GM23338 (cell line): ENCODE measurements around the gene TESK2. TPM values are rescaled to one million over a fixed set of nuclear protein-coding genes. Genes with fewer than 3 reads are reported as not detected.
A peak's percentile ranks its signal among the peaks of the same experiment; 100 is the strongest.

Source experiments
- ATAC-seq: fragments of 200-7000 bp; cut with Tn5 transposase; 3 replicates; pipeline ENCODE4 v1.9.1; 2020
- DNase-seq: peaks from one replicate; pipeline ENCODE4 v3.0.0-alpha.2; 2015; ENCODE audit warnings: low spot score
- H2AFZ ChIP-seq: fragments of 200-600 bp; sonication (generic); 2 replicates; pipeline ENCODE4 v1.8.0; 2016; ENCODE audit warnings: antibody characterized with exemption, mild to moderate bottlenecking, moderate library complexity
- H3F3A ChIP-seq: fragments of 200-600 bp; sonication (generic); replicated peaks from 2 replicates; pipeline ENCODE4 v1.8.0; 2017; ENCODE audit warnings: antibody characterized with exemption, mixed run types, low read depth
- H3K27ac ChIP-seq: fragments of 200-600 bp; sonication (generic); 2 replicates; pipeline ENCODE4 v1.6.1; 2016; ENCODE audit warnings: low read depth
- H3K27me3 ChIP-seq: fragments of 200-600 bp; sonication (generic); 2 replicates; pipeline ENCODE4 v1.8.0; 2016; ENCODE audit warnings: mild to moderate bottlenecking, mixed run types, moderate library complexity; ENCODE audit not compliant: insufficient read depth
- H3K36me3 ChIP-seq: fragments of 200-600 bp; sonication (generic); 2 replicates; pipeline ENCODE4 v1.8.0; 2016; ENCODE audit warnings: mild to moderate bottlenecking; ENCODE audit not compliant: insufficient read depth
- H3K4me1 ChIP-seq: fragments of 200-600 bp; sonication (generic); 2 replicates; pipeline ENCODE4 v1.8.0; 2016; ENCODE audit warnings: mild to moderate bottlenecking, moderate library complexity; ENCODE audit not compliant: insufficient read depth
- H3K4me2 ChIP-seq: fragments of 200-600 bp; sonication (generic); 2 replicates; pipeline ENCODE4 v1.7.1; 2017; ENCODE audit warnings: mixed run types
- H3K4me3 ChIP-seq: fragments of 200-600 bp; sonication (generic); 2 replicates; pipeline ENCODE4 v1.6.1; 2016; ENCODE audit warnings: mixed run types
- H3K79me2 ChIP-seq: fragments of 200-600 bp; sonication (generic); replicated peaks from 2 replicates; pipeline ENCODE4 v1.8.0; 2017; ENCODE audit warnings: mild to moderate bottlenecking; ENCODE audit not compliant: insufficient read depth
- H3K9me2 ChIP-seq: fragments of 200-600 bp; sonication (generic); 2 replicates; pipeline ENCODE4 v1.8.0; 2017; ENCODE audit not compliant: insufficient read depth
- H4K20me1 ChIP-seq: fragments of 200-600 bp; sonication (generic); replicated peaks from 2 replicates; pipeline ENCODE4 v1.8.0; 2017; ENCODE audit warnings: mild to moderate bottlenecking; ENCODE audit not compliant: insufficient read depth
- H3K27ac Mint-ChIP-seq: 2 replicates; pipeline ENCODE4 v1.8.0; 2020; ENCODE audit warnings: inconsistent platforms, mild to moderate bottlenecking, moderate library complexity, mixed read lengths
- H3K27me3 Mint-ChIP-seq: 3 replicates; pipeline ENCODE4 v1.8.0; 2022; ENCODE audit warnings: low read depth, mild to moderate bottlenecking, moderate library complexity, mixed read lengths, inconsistent platforms; ENCODE audit not compliant: insufficient read depth, poor library complexity
- H3K36me3 Mint-ChIP-seq: 3 replicates; pipeline ENCODE4 v1.8.0; 2021; ENCODE audit warnings: low read depth, mild to moderate bottlenecking, inconsistent platforms, moderate library complexity, mixed read lengths
- H3K4me1 Mint-ChIP-seq: 3 replicates; pipeline ENCODE4 v1.8.0; 2020; ENCODE audit warnings: mild to moderate bottlenecking, inconsistent platforms, mixed read lengths
- H3K4me3 Mint-ChIP-seq: 3 replicates; pipeline ENCODE4 v1.8.0; 2021; ENCODE audit warnings: moderate library complexity, mild to moderate bottlenecking, inconsistent platforms, mixed read lengths
- H3K9me3 Mint-ChIP-seq: 3 replicates; pipeline ENCODE4 v1.8.0; 2020; ENCODE audit warnings: moderate library complexity, mild to moderate bottlenecking, inconsistent platforms, mixed read lengths
- CREB1 ChIP-seq: fragments of 250-450 bp; sonication (Bioruptor Pico); IDR thresholded peaks from 2 replicates; pipeline ENCODE4 v1.5.0; 2020; ENCODE audit warnings: low read depth, mild to moderate bottlenecking, moderate library complexity
- EZH2 ChIP-seq: fragments of 200-600 bp; sonication (generic); IDR thresholded peaks from one replicate; pipeline ENCODE4 v1.8.0; 2017; ENCODE audit warnings: antibody characterized with exemption, mild to moderate bottlenecking, low read depth; ENCODE audit not compliant: unreplicated experiment
- EZH2phosphoT487 ChIP-seq: fragments of 200-600 bp; sonication (generic); IDR thresholded peaks from one replicate; pipeline ENCODE4 v1.8.1; 2018; ENCODE audit warnings: antibody characterized with exemption; ENCODE audit not compliant: unreplicated experiment
- JUNB ChIP-seq: IDR thresholded peaks from one replicate; pipeline ENCODE4 v1.6.1; 2016; ENCODE audit warnings: antibody characterized with exemption; ENCODE audit not compliant: unreplicated experiment
- NANOG ChIP-seq: IDR thresholded peaks from 2 replicates; pipeline ENCODE4 v1.6.1; 2016; ENCODE audit warnings: antibody characterized with exemption, borderline replicate concordance
- POLR2AphosphoS5 ChIP-seq: IDR thresholded peaks from 2 replicates; pipeline ENCODE4 v1.6.1; 2016; ENCODE audit warnings: antibody characterized with exemption, low read depth
- STAT1 ChIP-seq: IDR thresholded peaks from one replicate; pipeline ENCODE4 v1.6.1; 2016; ENCODE audit warnings: antibody characterized with exemption; ENCODE audit not compliant: unreplicated experiment
- ZNF114 ChIP-seq: fragments of 250-450 bp; sonication (Bioruptor Pico); IDR thresholded peaks from 2 replicates; pipeline ENCODE4 v1.5.0; 2020; ENCODE audit warnings: mild to moderate bottlenecking, moderate library complexity
- ZNF331 ChIP-seq: fragments of 250-450 bp; sonication (Bioruptor Pico); IDR thresholded peaks from 2 replicates; pipeline ENCODE4 v1.5.0; 2020; ENCODE audit warnings: low read depth, mild to moderate bottlenecking, moderate library complexity
- polyA plus RNA-seq: library from polyadenylated mRNA; unstranded; fragments of >200 nt; fragmentation: Nextera tagmentation; extraction: Ambion mirVana; gene quantifications from 2 replicates; pipeline ENCODE4 v1.2.1, GENCODE V29; 2016
- total RNA-seq: library from RNA; depleted of rRNA; stranded (reverse); fragments of >200 nt; shearing (Covaris generic); gene quantifications from 2 replicates; pipeline ENCODE4 v1.2.3, GENCODE V29; 2014
- TF ChIP-seq, protein P1 (sequence below), 2 experiments: fragments of 200-600 bp in 1 of 2; sonication (generic) in 1 of 2; conservative IDR thresholded peaks; 2 replicates each; pipeline versions ENCODE4 v1.5.1 to v1.6.1; 2016 to 2017; ENCODE audit warnings: antibody characterized with exemption in 2 of 2, low read depth in 2 of 2, mild to moderate bottlenecking in 2 of 2, moderate library complexity in 1 of 2
- TF ChIP-seq, protein P2 (sequence below): IDR thresholded peaks from 2 replicates; pipeline ENCODE4 v1.6.1; 2016; ENCODE audit warnings: antibody characterized with exemption

TESK2 gene
- total and polyA plus RNA-seq, 2 experiments from 2014 or later = 5.2 to 14.0 TPM

DNA sequence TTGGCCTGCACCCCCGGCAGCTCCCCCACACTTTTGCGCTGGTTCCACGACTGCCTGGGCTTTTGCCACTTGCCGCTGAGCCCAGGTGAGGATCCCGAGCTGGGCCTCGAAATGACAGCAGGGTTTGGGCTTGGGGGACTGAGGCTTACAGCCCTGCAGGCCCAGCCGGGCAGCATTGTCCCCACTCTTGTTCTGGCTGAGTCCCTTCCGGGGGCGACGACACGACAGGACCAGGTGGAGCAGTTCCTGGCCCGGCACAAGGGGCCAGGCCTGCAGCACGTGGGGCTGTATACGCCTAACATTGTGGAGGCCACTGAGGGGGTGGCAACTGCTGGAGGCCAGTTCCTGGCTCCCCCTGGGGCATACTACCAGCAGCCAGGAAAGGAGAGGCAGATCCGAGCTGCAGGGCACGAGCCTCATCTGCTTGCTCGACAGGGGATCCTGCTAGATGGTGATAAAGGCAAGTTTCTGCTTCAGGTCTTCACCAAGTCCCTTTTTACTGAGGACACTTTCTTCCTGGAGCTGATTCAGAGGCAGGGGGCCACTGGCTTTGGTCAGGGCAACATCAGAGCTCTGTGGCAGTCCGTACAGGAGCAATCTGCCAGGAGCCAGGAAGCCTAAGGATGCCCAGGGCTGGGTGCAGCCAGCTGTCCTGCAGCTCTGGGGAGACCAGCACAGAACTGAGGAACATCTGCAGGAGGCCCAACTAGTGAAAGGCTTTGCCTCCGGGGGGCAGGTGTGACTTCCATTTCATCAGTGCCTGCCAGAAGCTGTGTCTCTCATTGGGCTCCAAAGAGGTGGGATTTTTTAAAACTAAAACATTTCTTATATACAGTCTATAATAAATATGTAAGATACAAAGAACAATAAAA lies 163.1 kb downstream of the TESK2 start:
- no peaks in the 10 kb centered on the region; the same call in 1 of the 2 replicates for H4K20me1 ChIP-seq
- H3K4me2 ChIP-seq = peak overlapping the region; percentile 91
- peaks cover 3% of the 10 kb centered on the region; the same call in 1 of the 2 replicates for H3K36me3 ChIP-seq
- peak; percentile 12 for ATAC-seq
- Mint-ChIP-seq H3K9me3 (peaks cover 5% of the 10 kb centered on the region; the same call in 2 of the 3 replicates), H3K27ac (peak overlapping the region; percentile 74; the same call in 1 of the 2 replicates), H3K36me3 (peaks cover 46% of the 10 kb centered on the region; the same call in 2 of the 3 replicates), H3K4me3 (peak overlapping the region; percentile 83), H3K27me3 (peaks cover 24% of the 10 kb centered on the region), H3K4me1 (peaks cover 37% of the 10 kb centered on the region)
- H3K9me2 ChIP-seq = no peaks in the 10 kb centered on the region
- peak overlapping the region; percentile 71 for H3K4me3 ChIP-seq
- peaks cover 23% of the 10 kb centered on the region for H3K4me1 ChIP-seq
- peak overlapping the region; percentile 88; the same call in 1 of the 2 replicates for H3K27ac ChIP-seq
- DNase-seq = peak; percentile 46
- no peaks in the 10 kb centered on the region for H3K27me3 ChIP-seq
- TF ChIP-seq JUNB (no peak), POLR2AphosphoS5 (peak; percentile 37; the same call in 1 of the 2 replicates)
- TF ChIP-seq, protein P1, sequence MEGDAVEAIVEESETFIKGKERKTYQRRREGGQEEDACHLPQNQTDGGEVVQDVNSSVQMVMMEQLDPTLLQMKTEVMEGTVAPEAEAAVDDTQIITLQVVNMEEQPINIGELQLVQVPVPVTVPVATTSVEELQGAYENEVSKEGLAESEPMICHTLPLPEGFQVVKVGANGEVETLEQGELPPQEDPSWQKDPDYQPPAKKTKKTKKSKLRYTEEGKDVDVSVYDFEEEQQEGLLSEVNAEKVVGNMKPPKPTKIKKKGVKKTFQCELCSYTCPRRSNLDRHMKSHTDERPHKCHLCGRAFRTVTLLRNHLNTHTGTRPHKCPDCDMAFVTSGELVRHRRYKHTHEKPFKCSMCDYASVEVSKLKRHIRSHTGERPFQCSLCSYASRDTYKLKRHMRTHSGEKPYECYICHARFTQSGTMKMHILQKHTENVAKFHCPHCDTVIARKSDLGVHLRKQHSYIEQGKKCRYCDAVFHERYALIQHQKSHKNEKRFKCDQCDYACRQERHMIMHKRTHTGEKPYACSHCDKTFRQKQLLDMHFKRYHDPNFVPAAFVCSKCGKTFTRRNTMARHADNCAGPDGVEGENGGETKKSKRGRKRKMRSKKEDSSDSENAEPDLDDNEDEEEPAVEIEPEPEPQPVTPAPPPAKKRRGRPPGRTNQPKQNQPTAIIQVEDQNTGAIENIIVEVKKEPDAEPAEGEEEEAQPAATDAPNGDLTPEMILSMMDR (conservative IDR thresholded peaks at IDR 0.05; ENCODE audit: low read depth in 2 of 2) = peak in 1 of 2 experiments; percentile 25; a peak in 1 of 4 replicates
- H2AFZ ChIP-seq = no peak overlapping the region
- H3F3A ChIP-seq = peaks cover 12% of the 10 kb centered on the region
- H3K79me2 ChIP-seq = peaks cover 14% of the 10 kb centered on the region

DNA sequence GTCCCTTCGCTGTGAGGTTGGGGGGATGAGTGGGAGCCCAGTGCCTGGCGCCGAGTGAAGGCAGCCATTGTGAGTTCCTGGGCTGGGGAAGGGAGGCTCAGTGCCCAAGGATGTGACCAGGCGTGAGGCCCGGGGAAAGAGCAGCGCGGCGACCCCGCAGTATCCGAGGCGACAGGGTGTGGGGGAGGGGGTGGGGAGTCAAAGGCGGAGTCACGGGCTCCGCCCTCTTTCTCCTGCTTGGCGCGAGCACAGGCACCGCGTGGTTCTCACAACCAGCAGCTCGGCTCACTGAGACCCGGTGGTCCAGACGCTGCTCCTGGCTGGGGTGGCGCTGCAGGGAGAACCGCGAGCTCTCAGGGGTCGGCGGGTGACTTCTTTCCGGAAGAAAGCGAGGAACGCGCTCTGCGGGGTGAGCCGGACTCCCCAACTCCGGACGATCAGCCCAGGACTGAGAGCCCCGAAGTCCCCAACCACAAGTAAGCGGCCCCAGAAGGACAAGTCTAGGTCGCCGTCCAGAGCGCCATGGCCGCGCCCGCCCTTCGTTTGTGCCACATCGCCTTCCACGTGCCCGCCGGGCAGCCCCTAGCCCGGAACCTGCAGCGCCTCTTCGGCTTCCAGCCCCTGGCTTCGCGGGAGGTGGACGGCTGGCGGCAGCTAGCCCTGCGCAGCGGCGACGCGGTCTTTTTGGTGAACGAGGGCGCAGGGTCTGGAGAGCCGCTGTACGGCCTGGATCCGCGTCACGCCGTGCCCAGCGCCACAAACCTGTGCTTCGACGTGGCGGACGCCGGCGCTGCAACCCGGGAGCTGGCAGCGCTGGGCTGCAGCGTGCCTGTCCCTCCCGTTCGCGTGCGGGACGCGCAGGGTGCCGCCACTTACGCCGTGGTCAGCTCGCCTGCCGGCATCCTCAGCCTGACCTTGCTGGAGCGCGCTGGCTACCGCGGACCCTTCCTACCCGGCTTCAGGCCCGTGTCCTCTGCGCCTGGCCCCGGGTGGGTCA lies 164.0 kb downstream of the TESK2 start, which contains the start of gene HPDL:
Gene HPDL (plus strand): TSS at position 269 of the 997 bp plus-strand sequence. CDS start 254 bp downstream, at position 523.
- ATAC-seq (peak; percentile 74), DNase-seq (peak; percentile 95)
- peak within 1 kb of the TSS; percentile 71 for H3K4me3 ChIP-seq
- no peaks in the 10 kb centered on the region; the same call in 1 of the 2 replicates for H4K20me1 ChIP-seq
- peaks cover 12% of the 10 kb centered on the region for H3F3A ChIP-seq
- Mint-ChIP-seq H3K4me3 (peak within 1 kb of the TSS; percentile 83), H3K9me3 (peaks cover 5% of the 10 kb centered on the region; the same call in 2 of the 3 replicates), H3K27ac (peak within 1 kb of the TSS; percentile 90), H3K36me3 (peaks cover 40% of the 10 kb centered on the region; the same call in 2 of the 3 replicates), H3K27me3 (peaks cover 25% of the 10 kb centered on the region), H3K4me1 (peaks cover 45% of the 10 kb centered on the region)
- peaks cover 3% of the 10 kb centered on the region; the same call in 1 of the 2 replicates for H3K36me3 ChIP-seq
- no peak within 1 kb of the TSS for H2AFZ ChIP-seq
- peaks cover 14% of the 10 kb centered on the region for H3K79me2 ChIP-seq
- H3K27me3 ChIP-seq = no peaks in the 10 kb centered on the region
- peak within 1 kb of the TSS; percentile 84 for H3K27ac ChIP-seq
- peak within 1 kb of the TSS; percentile 91 for H3K4me2 ChIP-seq
- H3K4me1 ChIP-seq = peaks cover 33% of the 10 kb centered on the region
- H3K9me2 ChIP-seq = no peaks in the 10 kb centered on the region
- TF ChIP-seq EZH2phosphoT487 (no peak), JUNB (no peak), STAT1 (no peak), CREB1 (CRISPR knock-in tag) (peak; percentile 52), POLR2AphosphoS5 (peak; percentile 98), ZNF114 (CRISPR knock-in tag) (no peak), EZH2 (no peak), NANOG (no peak), ZNF331 (CRISPR knock-in tag) (no peak)
- TF ChIP-seq, protein P2, sequence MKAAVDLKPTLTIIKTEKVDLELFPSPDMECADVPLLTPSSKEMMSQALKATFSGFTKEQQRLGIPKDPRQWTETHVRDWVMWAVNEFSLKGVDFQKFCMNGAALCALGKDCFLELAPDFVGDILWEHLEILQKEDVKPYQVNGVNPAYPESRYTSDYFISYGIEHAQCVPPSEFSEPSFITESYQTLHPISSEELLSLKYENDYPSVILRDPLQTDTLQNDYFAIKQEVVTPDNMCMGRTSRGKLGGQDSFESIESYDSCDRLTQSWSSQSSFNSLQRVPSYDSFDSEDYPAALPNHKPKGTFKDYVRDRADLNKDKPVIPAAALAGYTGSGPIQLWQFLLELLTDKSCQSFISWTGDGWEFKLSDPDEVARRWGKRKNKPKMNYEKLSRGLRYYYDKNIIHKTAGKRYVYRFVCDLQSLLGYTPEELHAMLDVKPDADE = peak; percentile 54
- TF ChIP-seq, protein P1 (conservative IDR thresholded peaks at IDR 0.05; ENCODE audit: low read depth in 2 of 2) = peak in 1 of 2 experiments; percentile 25; a peak in 1 of 4 replicates
